GM12878 (cell line): ENCODE measurements around the gene SGPP2. TPM values are rescaled to one million over a fixed set of nuclear protein-coding genes. Genes with fewer than 3 reads are reported as not detected.

ENCODE experiments used
- ATAC-seq: fragments of 200-7000 bp; cut with Tn5 transposase; 3 replicates; pipeline ENCODE4 v1.9.1; 2020; ENCODE audit warnings: mild to moderate bottlenecking, moderate library complexity
- BruUV-seq: library from RNA; stranded (reverse); fragments of 400-500 nt; replicated peaks from 2 replicates; lab custom pipeline; 2021; lab: Mats Ljungman, UMichigan
- CTCF ChIA-PET: fragments of 300-600 bp; sonication (Branson Sonifier 250); formaldehyde crosslinking; extraction: SDS; loops from one replicate; lab custom pipeline; 2021; ENCODE audit warnings: inconsistent platforms; lab: Yijun Ruan, JAX
- POLR2A ChIA-PET: fragments of 350-600 bp; formaldehyde crosslinking; extraction: SDS; loops from one replicate; lab custom pipeline; 2021; ENCODE audit warnings: inconsistent platforms; lab: Charles Lee
- RAD21 ChIA-PET: fragments of 300-600 bp; sonication (Branson Sonifier 250); formaldehyde crosslinking; loops from one replicate; lab custom pipeline; 2023; ENCODE audit warnings: antibody characterized with exemption; ENCODE audit not compliant: unreplicated experiment; lab: Charles Lee
- SMC1A ChIA-PET: fragments of 300-600 bp; sonication (Branson Sonifier 250); formaldehyde crosslinking; loops from one replicate; lab custom pipeline; 2023; ENCODE audit not compliant: unreplicated experiment, uncharacterized antibody; lab: Charles Lee
- DNase-seq: peaks from one replicate; pipeline ENCODE4 v3.0.0-alpha.2; 2011; ENCODE audit warnings: low read depth, low spot score
- FAIRE-seq: peaks from 3 replicates; lab custom pipeline; 2011; peaks lifted over from hg19 to GRCh38; lab: Jason Lieb, UNC
- H2AFZ ChIP-seq: 2 replicates; pipeline ENCODE4 v1.6.0; 2011; ENCODE audit warnings: low read depth, low read length, control low read depth; ENCODE audit not compliant: control insufficient read depth
- H3K27ac ChIP-seq: 2 replicates; pipeline ENCODE4 v1.5.1; 2011; ENCODE audit warnings: control low read depth; ENCODE audit not compliant: control insufficient read depth, insufficient read depth
- H3K27me3 ChIP-seq, 2 experiments: replicated peaks in 1 of 2; 2 replicates each; pipeline versions ENCODE4 v1.6.0 to v1.6.1; 2011; ENCODE audit warnings: low read length in 1 of 2; ENCODE audit not compliant: control insufficient read depth in 2 of 2, insufficient read depth in 2 of 2
- H3K36me3 ChIP-seq, 2 experiments: 2 replicates each; pipeline ENCODE4 v1.5.1; 2011; ENCODE audit warnings: low read length in 1 of 2; ENCODE audit not compliant: control insufficient read depth in 2 of 2, insufficient read depth in 2 of 2
- H3K4me1 ChIP-seq: 2 replicates; pipeline ENCODE4 v1.6.1; 2011; ENCODE audit warnings: mild to moderate bottlenecking, low read length, moderate library complexity, mixed read lengths; ENCODE audit not compliant: control insufficient read depth, insufficient read depth
- H3K4me2 ChIP-seq: 2 replicates; pipeline ENCODE4 v1.6.0; 2011; ENCODE audit warnings: control low read depth; ENCODE audit not compliant: control insufficient read depth, insufficient read depth
- H3K4me3 ChIP-seq: fragments of 200-600 bp; sonication (generic); 2 replicates; pipeline ENCODE4 v1.5.1; 2016
- H3K79me2 ChIP-seq: 2 replicates; pipeline ENCODE4 v1.6.0; 2011; ENCODE audit warnings: low read length; ENCODE audit not compliant: control insufficient read depth, insufficient read depth
- H3K9ac ChIP-seq: 2 replicates; pipeline ENCODE4 v1.8.0; 2011; ENCODE audit warnings: low read length, control low read depth, mixed read lengths; ENCODE audit not compliant: control insufficient read depth, insufficient read depth
- H3K9me3 ChIP-seq: replicated peaks from 3 replicates; pipeline ENCODE4 v1.5.1; 2011; ENCODE audit warnings: mild to moderate bottlenecking, low read length; ENCODE audit not compliant: control insufficient read depth, insufficient read depth
- H4K20me1 ChIP-seq: 2 replicates; pipeline ENCODE4 v1.6.0; 2011; ENCODE audit not compliant: control insufficient read depth, insufficient read depth
- ATF2 ChIP-seq: IDR thresholded peaks from 2 replicates; pipeline ENCODE4 v1.6.1; 2012; ENCODE audit warnings: low read length, inconsistent platforms
- ATF7 ChIP-seq: fragments of 450-650 bp; IDR thresholded peaks from 2 replicates; pipeline ENCODE4 v1.6.1; 2016; ENCODE audit warnings: low read depth, mild to moderate bottlenecking
- CHD4 ChIP-seq: fragments of 200-600 bp; sonication (generic); IDR thresholded peaks from 2 replicates; pipeline ENCODE4 v1.6.1; 2016; ENCODE audit warnings: mild to moderate bottlenecking
- CTCF ChIP-seq, 3 experiments: IDR thresholded peaks in 2 of 3; conservative IDR thresholded peaks in 1 of 3; 2 replicates each; pipeline ENCODE4 v1.5.1; 2011; ENCODE audit warnings: low read depth in 3 of 3, low read length in 3 of 3, mild to moderate bottlenecking in 3 of 3, control low read depth in 2 of 3, moderate library complexity in 2 of 3, inconsistent platforms in 1 of 3, mixed read lengths in 1 of 3; ENCODE audit not compliant: control insufficient read depth in 2 of 3, insufficient read depth in 1 of 3; ENCODE audit errors: extremely low read depth in 1 of 3
- EED ChIP-seq: sonication (generic); IDR thresholded peaks from 2 replicates; pipeline ENCODE4 v1.6.1; 2016; ENCODE audit warnings: antibody characterized with exemption, low read depth
- EP300 ChIP-seq, 2 experiments: fragments of 150-350 bp in 1 of 2; IDR thresholded peaks; 2 replicates each; pipeline ENCODE4 v1.6.1; 2011 to 2012; ENCODE audit warnings: low read depth in 2 of 2, low read length in 2 of 2, borderline replicate concordance in 1 of 2, improper control_type of control experiment in 1 of 2, inconsistent platforms in 1 of 2; ENCODE audit not compliant: control insufficient read depth in 1 of 2
- ETV6 ChIP-seq, 2 experiments: fragments of 450-650 bp in 1 of 2; IDR thresholded peaks in 1 of 2; conservative IDR thresholded peaks in 1 of 2; 2 replicates each; pipeline ENCODE4 v1.6.1; 2014; ENCODE audit warnings: antibody characterized with exemption in 1 of 2, borderline replicate concordance in 1 of 2, low read depth in 1 of 2, mild to moderate bottlenecking in 1 of 2, moderate library complexity in 1 of 2
- GATAD2B ChIP-seq: fragments of 450-650 bp; conservative IDR thresholded peaks from 2 replicates; pipeline ENCODE4 v1.6.1; 2017; ENCODE audit warnings: low read depth, mild to moderate bottlenecking, moderate library complexity
- IKZF1 ChIP-seq: fragments of 450-650 bp; conservative IDR thresholded peaks from 2 replicates; pipeline ENCODE4 v1.6.1; 2017; ENCODE audit warnings: antibody characterized with exemption, mild to moderate bottlenecking
- IKZF2 ChIP-seq, 2 experiments: fragments of 450-650 bp; IDR thresholded peaks; 2 replicates each; pipeline ENCODE4 v1.6.1; 2017; ENCODE audit warnings: mild to moderate bottlenecking in 2 of 2, moderate library complexity in 2 of 2
- MTA2 ChIP-seq: fragments of 450-650 bp; IDR thresholded peaks from 2 replicates; pipeline ENCODE4 v1.6.1; 2016; ENCODE audit warnings: low read depth, mild to moderate bottlenecking, moderate library complexity
- NFIC ChIP-seq: IDR thresholded peaks from 2 replicates; pipeline ENCODE4 v1.6.1; 2012; ENCODE audit warnings: low read depth, mild to moderate bottlenecking, inconsistent platforms, low read length, moderate library complexity
- RELB ChIP-seq: fragments of 450-650 bp; IDR thresholded peaks from 2 replicates; pipeline ENCODE4 v1.6.1; 2017; ENCODE audit warnings: low read depth, mild to moderate bottlenecking, moderate library complexity
- RUNX3 ChIP-seq: IDR thresholded peaks from 2 replicates; pipeline ENCODE4 v1.6.1; 2012; ENCODE audit warnings: low read length, inconsistent platforms
- YY1 ChIP-seq: IDR thresholded peaks from 2 replicates; pipeline ENCODE4 v1.6.1; 2011; ENCODE audit warnings: low read depth, mild to moderate bottlenecking, low read length
- WGBS: methylation state at CpG from one replicate; pipeline ENCODE4 v1.1.6; 2016; ENCODE audit warnings: low lambda C conversion rate; ENCODE audit not compliant: insufficient replicate concordance, insufficient coverage; ENCODE audit errors: missing lambda C conversion rate; 5-methylcytosine and 5-hydroxymethylcytosine counted together
- in situ Hi-C: fragments of 300-500 bp; cut with MboI; formaldehyde crosslinking; loops from 9 replicates; pipeline ENCODE4 v1.14.3; 2018; ENCODE audit warnings: mixed read lengths
- intact Hi-C: fragments of 100-400 bp; cut with micrococcal nuclease; formaldehyde crosslinking; loops from one replicate; pipeline ENCODE4 v1.14.2; 2022; ENCODE audit not compliant: unreplicated experiment
- polyA plus RNA-seq, 11 experiments: library from polyadenylated mRNA; depleted of rRNA in 4 of 11; unstranded in 6 of 11; stranded (reverse) in 5 of 11; fragments of >200 nt; fragmentation: Nextera tagmentation in 4 of 11; fragmentation: Illumina TruSeq in 1 of 11; extraction: Ambion mirVana in 4 of 11; extraction: Trizol in 1 of 11; gene quantifications; 1 replicate in 1 of 11; 2 replicates in 10 of 11; pipeline versions ENCODE4 v1.2.1 to v1.2.3, GENCODE V29; 2011 to 2016; ENCODE audit warnings: inconsistent platforms in 2 of 11, missing spikeins in 2 of 11, low read depth in 1 of 11
- total RNA-seq, 4 experiments: library from RNA; depleted of rRNA in 3 of 4; stranded (reverse); fragments of >200 nt in 3 of 4; fragmentation: Illumina TruSeq in 1 of 4; extraction: Trizol in 1 of 4; gene quantifications; 2 replicates each; pipeline versions ENCODE4 v1.2.1 to v1.2.3, GENCODE V29; 2013 to 2021

SGPP2 gene
- total and polyA plus RNA-seq, 10 of the 15 experiments (the other 5 are each of a cell fraction or from before 2014, with no cell fraction given) = 3.5 to 84.9 (median 13.1) TPM

- Histone ChIP-seq H3K9me3 (peaks cover 8% of the 10 kb centered on the region), H3K27me3 (no peaks in the 10 kb centered on the region), H3K9ac (peak overlapping the region; percentile 71), H3K4me2 (peak overlapping the region; percentile 96), H2AFZ (peak overlapping the region; percentile 68), H3K79me2 (peaks cover 80% of the 10 kb centered on the region), H3K27ac (peak overlapping the region; percentile 89), H3K36me3 (no peaks in the 10 kb centered on the region), H3K4me3 (peak overlapping the region; percentile 73), H3K4me1 (peaks cover 41% of the 10 kb centered on the region), H4K20me1 (no peaks in the 10 kb centered on the region)
- DNase-seq (no peak), ATAC-seq (peak; percentile 41), FAIRE-seq (no peak)
- in situ Hi-C loops (loop anchor here (5.0 kb wide), 1 partner anchor 105 kb away; a partner anchor contains a TSS), intact Hi-C loops (loop anchor here (1.0 to 5.0 kb wide), 2 partner anchors 24 to 225 kb away; no protein-coding TSS in a partner anchor)
- BruUV-seq = no TSS peak
- POLR2A ChIA-PET = interaction anchor here (0.7 kb wide), 1 partner anchor 39 kb away, joined by 3 read pairs; no protein-coding TSS in a partner anchor
- RAD21 ChIA-PET = interaction anchor here (1.1 to 9.4 kb wide), 3 partner anchors 23 to 114 kb away, joined by 3 to 119 read pairs (median 10); a partner anchor contains a TSS
- 0% methylated on average over 3 of the region's 3 CpGs for WGBS
- SMC1A ChIA-PET = interaction anchor here (1.3 to 6.8 kb wide), 5 partner anchors 20 to 177 kb away, joined by 4 to 40 read pairs (median 10); a partner anchor contains a TSS
- CTCF ChIA-PET = interaction anchor here (1.5 to 3.5 kb wide), 5 partner anchors 20 to 134 kb away, joined by 3 to 19 read pairs (median 6); no protein-coding TSS in a partner anchor
- TF ChIP-seq MTA2 (peak; percentile 80), EP300 (IDR thresholded peaks at IDR 0.05; ENCODE audit: borderline replicate concordance in 1 of 2, control insufficient read depth in 1 of 2, low read depth in 2 of 2, low read length in 2 of 2) (peak in 1 of 2 experiments; percentile 21; a peak in 1 of 4 replicates), RELB (0 out of 2 replicates have a peak, but pooled peaks have one; percentile 29), ATF7 (peak; percentile 89), YY1 (peak; percentile 85), IKZF1 (peak; percentile 75), CHD4 (no peak), IKZF2 (IDR thresholded peaks at IDR 0.05) (peak; percentile 48 to 59; a peak in 3 of 4 replicates), RUNX3 (peak; percentile 25; the same call in 1 of the 2 replicates), GATAD2B (peak; percentile 59; the same call in 1 of the 2 replicates), NFIC (peak; percentile 48), CTCF (IDR thresholded peaks at IDR 0.05 in 2 of 3, conservative IDR thresholded peaks at IDR 0.05 in 1 of 3; ENCODE audit: control insufficient read depth in 2 of 3, extremely low read depth in 1 of 3, insufficient read depth in 1 of 3, low read depth in 3 of 3, low read length in 3 of 3) (no peak), EED (no peak), ATF2 (peak; percentile 59; the same call in 1 of the 2 replicates), ETV6 (conservative IDR thresholded peaks at IDR 0.05 in 1 of 2, IDR thresholded peaks at IDR 0.05 in 1 of 2; ENCODE audit: borderline replicate concordance in 1 of 2, low read depth in 1 of 2) (no peak)
Observed at GRCh38 chr2:222427646-222428301, 3.4 kb downstream of the SGPP2 start.
